OCI-LY3 (cell line): ENCODE results near the gene DOCK11.
"Not testable (repeated sequence)": the region's sequence is repeated elsewhere in the genome, so short reads cannot be mapped to it uniquely, and the experiment has no call there.

Experiments used
- H2AFZ ChIP-seq: fragments of 200-600, 300-600 bp; shearing (Covaris generic); 2 replicates; pipeline ENCODE4 v1.6.0; 2014; ENCODE audit warnings: antibody characterized with exemption, low read depth, low read length
- H3K27ac ChIP-seq: fragments of 200-600, 300-600 bp; sonication (generic); 2 replicates; pipeline ENCODE4 v1.5.1; 2014; ENCODE audit warnings: mild to moderate bottlenecking, low read length, moderate library complexity, mixed read lengths
- H3K27me3 ChIP-seq: fragments of 200-600, 300-600 bp; sonication (generic); 2 replicates; pipeline ENCODE4 v1.6.1; 2014; ENCODE audit warnings: low read depth, low read length, mixed read lengths
- H3K36me3 ChIP-seq: fragments of 200-600, 300-600 bp; sonication (generic); replicated peaks from 2 replicates; pipeline ENCODE3; 2014; ENCODE audit warnings: low read depth, low read length, mixed read lengths
- H3K4me1 ChIP-seq: fragments of 300-600, 200-600 bp; sonication (generic); 2 replicates; pipeline ENCODE4 v1.6.1; 2014; ENCODE audit warnings: low read length, mixed read lengths
- H3K4me2 ChIP-seq: fragments of 200-600, 300-600 bp; sonication (generic); 2 replicates; pipeline ENCODE4 v1.6.1; 2014; ENCODE audit warnings: low read length, mixed read lengths
- H3K4me3 ChIP-seq: fragments of 300-600, 200-600 bp; sonication (generic); 2 replicates; pipeline ENCODE4 v1.5.1; 2014; ENCODE audit warnings: antibody characterized with exemption, mild to moderate bottlenecking, low read length, moderate library complexity
- H3K79me2 ChIP-seq: fragments of 300-600, 200-600 bp; shearing (Covaris generic); 2 replicates; pipeline ENCODE4 v1.6.1; 2014; ENCODE audit warnings: mild to moderate bottlenecking, low read length, mixed read lengths
- H3K9ac ChIP-seq: fragments of 300-600, 200-600 bp; shearing (Covaris generic); 2 replicates; pipeline ENCODE4 v1.6.0; 2014; ENCODE audit warnings: mild to moderate bottlenecking, low read length, moderate library complexity
- H3K9me3 ChIP-seq: fragments of 200-600, 300-600 bp; shearing (Covaris generic); 2 replicates; pipeline ENCODE4 v1.6.1; 2014; ENCODE audit warnings: low read length, mixed read lengths; ENCODE audit not compliant: insufficient read depth
- H4K20me1 ChIP-seq: fragments of 200-600, 300-600 bp; sonication (generic); 2 replicates; pipeline ENCODE4 v1.6.1; 2016; ENCODE audit warnings: low read length, mixed read lengths; ENCODE audit not compliant: insufficient read depth
- CTCF ChIP-seq: fragments of 200-600, 300-600 bp; sonication (generic); IDR thresholded peaks from 2 replicates; pipeline ENCODE4 v1.5.1; 2014; ENCODE audit warnings: antibody characterized with exemption, low read length, low read depth
- EZH2phosphoT487 ChIP-seq: fragments of 200-600 bp; shearing (Covaris generic); IDR thresholded peaks from 2 replicates; pipeline ENCODE4 v1.6.1; 2018; ENCODE audit warnings: antibody characterized with exemption, mixed run types, low read depth

DOCK11 gene

GRCh38 chrX:118702741-118703140 lies 207.1 kb downstream of the DOCK11 start:
- TF ChIP-seq EZH2phosphoT487 (no peak), CTCF (no peak)
- Histone ChIP-seq H3K4me1 (peaks cover 7% of the 10 kb centered on the region), H3K79me2 (no peaks in the 10 kb centered on the region), H2AFZ (no peak overlapping the region), H3K4me2 (no peak overlapping the region), H3K27ac (no peak overlapping the region), H3K27me3 (no peaks in the 10 kb centered on the region), H3K9ac (no peak overlapping the region), H3K4me3 (no peak overlapping the region), H4K20me1 (no peaks in the 10 kb centered on the region), H3K9me3 (no peaks in the 10 kb centered on the region), H3K36me3 (no peaks in the 10 kb centered on the region)

- Histone ChIP-seq H2AFZ (no peak overlapping the region), H3K4me3 (no peak overlapping the region), H4K20me1 (no peaks in the 10 kb centered on the region), H3K27me3 (no peaks in the 10 kb centered on the region), H3K36me3 (no peaks in the 10 kb centered on the region), H3K9me3 (no peaks in the 10 kb centered on the region), H3K27ac (no peak overlapping the region), H3K79me2 (no peaks in the 10 kb centered on the region), H3K4me1 (peaks cover 5% of the 10 kb centered on the region; the same call in 1 of the 2 replicates), H3K4me2 (no peak overlapping the region), H3K9ac (no peak overlapping the region)
- TF ChIP-seq EZH2phosphoT487 (no peak), CTCF (no peak)
Observed at GRCh38 chrX:118706681-118707080, 211.1 kb downstream of the DOCK11 start.

GRCh38 chrX:118714521-118714920 lies 218.9 kb downstream of the DOCK11 start:
- Histone ChIP-seq H3K9ac (no peak overlapping the region), H3K79me2 (no peaks in the 10 kb centered on the region), H3K4me3 (no peak overlapping the region), H3K27me3 (no peaks in the 10 kb centered on the region), H3K4me1 (peaks cover 13% of the 10 kb centered on the region), H3K4me2 (no peak overlapping the region), H3K27ac (no peak overlapping the region), H3K9me3 (no peaks in the 10 kb centered on the region), H4K20me1 (no peaks in the 10 kb centered on the region), H2AFZ (no peak overlapping the region), H3K36me3 (no peaks in the 10 kb centered on the region)
- TF ChIP-seq EZH2phosphoT487 (no peak), CTCF (no peak)

GRCh38 chrX:118715917-118716316 lies 220.3 kb downstream of the DOCK11 start:
- H4K20me1 ChIP-seq, H2AFZ ChIP-seq, H3K4me1 ChIP-seq, H3K36me3 ChIP-seq, H3K9me3 ChIP-seq, H3K9ac ChIP-seq, H3K79me2 ChIP-seq, H3K4me3 ChIP-seq, H3K27ac ChIP-seq, H3K27me3 ChIP-seq, H3K4me2 ChIP-seq: not testable (repeated sequence)

GRCh38 chrX:118716833-118717232 lies 221.2 kb downstream of the DOCK11 start:
- H4K20me1 ChIP-seq, H3K27ac ChIP-seq, H3K4me1 ChIP-seq, H3K36me3 ChIP-seq, H3K27me3 ChIP-seq, H3K4me3 ChIP-seq, H3K79me2 ChIP-seq, H2AFZ ChIP-seq, H3K9ac ChIP-seq, H3K9me3 ChIP-seq, H3K4me2 ChIP-seq: not testable (repeated sequence)
